GM18951 (cell line): ENCODE results near the gene CRMP1.
"Not testable (repeated sequence)": the region's sequence is repeated elsewhere in the genome, so short reads cannot be mapped to it uniquely, and the experiment has no call there.

Source experiments
- POLR2A ChIP-seq: IDR thresholded peaks from 4 replicates; pipeline ENCODE4 v1.6.1; 2011; ENCODE audit warnings: mild to moderate bottlenecking; ENCODE audit not compliant: insufficient read length, insufficient read depth; ENCODE audit errors: extremely low read depth
- in situ Hi-C: fragments of 300-500 bp; cut with MboI; formaldehyde crosslinking; loops from one replicate; pipeline ENCODE4 v1.12.0; 2022; ENCODE audit warnings: low sequenced_read_pairs, mixed read lengths, inconsistent platforms; ENCODE audit not compliant: unreplicated experiment

CRMP1 gene

DNA sequence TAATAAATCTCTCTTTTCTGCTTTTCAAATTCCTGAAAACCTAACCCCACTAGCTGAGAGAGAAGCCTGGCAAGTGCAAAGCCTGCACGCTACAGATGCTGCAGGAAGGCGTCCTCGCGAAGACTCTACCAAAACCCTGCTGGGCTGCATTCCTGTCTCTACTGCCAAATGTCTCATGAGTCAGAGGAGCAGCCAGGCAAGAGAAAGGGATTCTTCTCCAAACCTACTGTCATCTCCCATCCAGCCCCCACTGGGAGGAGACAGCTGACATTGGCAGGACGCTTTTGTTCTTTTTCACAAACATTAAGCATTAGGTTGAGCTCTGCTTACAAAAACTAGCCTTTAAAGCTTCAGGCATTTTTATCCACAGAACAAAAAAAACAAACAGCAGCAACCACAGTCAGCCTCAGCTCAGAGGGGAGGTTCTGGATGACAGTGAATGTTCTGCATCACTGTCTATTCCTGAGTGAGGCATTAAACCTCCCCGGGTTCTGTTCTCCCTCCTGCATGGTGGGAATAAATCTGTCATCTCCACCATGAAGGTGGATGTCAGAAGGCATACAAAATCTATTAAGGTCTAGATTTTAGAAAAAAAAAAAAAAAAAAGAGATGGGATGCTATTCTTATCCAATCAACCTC is 18.0 kb downstream of the CRMP1 start:
- no peak for TF ChIP-seq POLR2A
- in situ Hi-C loops, result no loop called here

- in situ Hi-C loops, result no loop called here
- no peak for TF ChIP-seq POLR2A
Observed at GRCh38 chr4:5870701-5871100, 22.2 kb downstream of the CRMP1 start.

- in situ Hi-C loops, result no loop called here
- no peak for TF ChIP-seq POLR2A
Observed at GRCh38 chr4:5869966-5870619, 22.8 kb downstream of the CRMP1 start.

DNA sequence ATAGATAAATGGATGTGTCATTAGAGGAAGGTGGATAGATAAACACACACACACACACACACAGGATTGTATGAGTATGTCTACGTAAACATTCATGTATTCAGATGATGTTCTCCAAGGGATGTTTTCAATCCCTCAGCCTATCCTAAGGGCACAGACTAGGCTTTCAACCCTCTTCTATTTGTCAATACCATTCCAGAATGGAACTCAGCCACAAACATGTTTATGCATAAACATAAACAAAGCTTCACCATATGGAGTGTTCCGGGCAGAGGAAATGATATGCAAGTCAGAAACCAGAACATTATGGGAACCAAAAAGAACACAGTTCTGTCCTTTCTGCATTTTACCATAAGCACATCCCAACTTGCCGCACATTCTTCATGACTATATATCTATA is 25.0 kb downstream of the CRMP1 start:
- TF ChIP-seq POLR2A, result no peak
- in situ Hi-C loops, result no loop called here

DNA sequence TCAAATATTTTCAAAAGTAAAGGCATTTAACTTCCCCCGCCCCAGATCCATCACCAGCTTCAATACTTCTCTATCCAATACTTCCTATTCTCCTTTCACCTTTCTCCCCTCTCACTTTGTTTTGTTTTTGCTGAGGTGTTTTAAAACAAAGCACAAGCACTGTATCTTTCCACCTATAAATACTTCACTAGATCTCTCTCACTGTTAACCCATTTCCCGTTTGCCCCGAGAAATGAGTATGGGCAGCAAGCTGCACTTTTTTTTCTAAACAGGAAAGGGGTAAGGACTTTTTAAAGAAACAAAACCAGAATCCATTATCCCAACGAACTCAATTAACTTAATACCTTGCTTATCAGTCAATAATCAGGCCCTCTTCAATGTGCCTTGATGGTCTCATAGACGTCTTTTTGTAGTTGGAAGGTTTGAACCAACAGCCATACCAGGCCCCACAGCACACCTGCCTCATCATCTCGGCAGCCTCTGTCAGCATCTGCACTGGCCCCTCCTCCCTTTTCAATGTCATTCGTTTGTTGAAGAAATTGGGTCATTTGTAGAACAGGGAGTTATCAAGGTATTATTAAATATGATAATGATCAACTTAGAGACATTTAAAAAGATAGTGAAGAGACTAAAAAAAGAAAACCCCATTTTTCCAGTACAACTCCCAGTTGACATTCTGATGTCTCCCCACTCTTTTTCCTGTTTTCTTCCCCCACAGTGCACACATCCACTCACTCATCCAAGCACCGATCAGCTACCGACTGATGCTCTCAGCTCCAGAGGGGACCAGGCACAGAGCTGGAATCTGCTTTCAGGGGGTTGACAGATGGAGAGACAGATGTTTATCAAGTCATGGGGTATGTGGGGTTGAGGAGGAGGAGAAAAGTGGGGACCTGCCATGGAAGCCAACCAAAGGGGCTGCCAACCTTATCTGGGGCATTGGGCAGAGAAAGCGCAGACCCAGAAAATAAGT is 25.8 kb downstream of the CRMP1 start:
- in situ Hi-C loops, result no loop called here
- TF ChIP-seq POLR2A, result no peak

- no peak for TF ChIP-seq POLR2A
- in situ Hi-C loops, result no loop called here
Observed at GRCh38 chr4:5865896-5866599, 26.8 kb downstream of the CRMP1 start.

- TF ChIP-seq POLR2A, result no peak
- in situ Hi-C loops, result no loop called here
Observed at GRCh38 chr4:5863461-5864113, 29.3 kb downstream of the CRMP1 start.

DNA sequence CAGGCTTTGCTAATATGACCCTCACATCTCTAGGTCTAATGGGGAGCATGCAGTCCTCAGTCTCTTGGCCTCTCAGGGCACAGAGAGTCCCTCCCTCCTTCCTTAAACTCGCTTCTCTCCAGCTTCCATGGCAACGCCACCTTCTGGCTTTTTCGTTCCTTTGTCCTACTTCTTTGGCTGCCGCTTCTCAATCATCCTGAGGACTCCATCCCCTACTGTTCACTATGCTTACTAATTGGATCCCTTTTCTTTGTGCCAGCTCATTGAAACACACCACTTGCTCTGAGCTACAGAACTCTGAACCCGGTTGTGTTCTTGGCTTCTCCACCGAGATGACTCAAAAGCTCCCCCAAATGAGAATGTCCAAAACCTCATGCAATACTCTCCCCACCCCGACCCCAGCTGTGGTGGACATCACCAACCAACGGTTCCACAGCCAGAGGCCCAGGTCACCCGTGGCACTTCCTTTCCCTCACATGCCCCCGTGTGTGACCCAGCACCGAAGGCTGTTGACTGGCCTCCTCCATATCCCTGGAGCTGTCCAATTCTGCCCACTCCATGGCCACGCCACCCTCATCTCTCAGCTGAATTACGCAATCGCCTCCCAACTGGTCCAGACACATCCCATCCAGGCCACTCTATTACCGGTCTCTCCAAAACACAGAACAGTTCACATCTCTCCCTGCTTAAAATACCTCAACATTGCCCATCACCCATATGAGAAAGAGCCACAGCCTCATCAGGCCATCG is 34.7 kb downstream of the CRMP1 start:
- in situ Hi-C loops, result no loop called here
- no peak for TF ChIP-seq POLR2A

- no peak for TF ChIP-seq POLR2A
- in situ Hi-C loops, result no loop called here
Observed at GRCh38 chr4:5857199-5857598, 35.7 kb downstream of the CRMP1 start.

DNA sequence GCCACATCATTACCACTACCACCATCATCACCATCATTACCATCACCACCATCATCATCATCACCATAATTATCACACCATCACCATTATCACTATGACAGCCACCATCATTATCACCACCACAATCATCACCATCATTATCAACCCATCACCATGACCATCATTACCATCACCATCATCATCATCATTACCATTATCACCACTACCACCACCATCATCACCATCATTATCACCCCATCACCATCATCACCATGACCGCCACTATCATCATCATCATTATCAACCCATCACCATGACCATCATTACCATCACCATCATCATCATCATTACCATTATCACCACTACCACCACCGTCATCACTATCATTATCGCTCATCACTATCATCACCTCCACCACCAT is 36.5 kb downstream of the CRMP1 start:
- in situ Hi-C loops, result not testable (repeated sequence)

GRCh38 chr4:5854929-5855328 is 38.0 kb downstream of the CRMP1 start:
- no peak for TF ChIP-seq POLR2A
- in situ Hi-C loops, result no loop called here

DNA sequence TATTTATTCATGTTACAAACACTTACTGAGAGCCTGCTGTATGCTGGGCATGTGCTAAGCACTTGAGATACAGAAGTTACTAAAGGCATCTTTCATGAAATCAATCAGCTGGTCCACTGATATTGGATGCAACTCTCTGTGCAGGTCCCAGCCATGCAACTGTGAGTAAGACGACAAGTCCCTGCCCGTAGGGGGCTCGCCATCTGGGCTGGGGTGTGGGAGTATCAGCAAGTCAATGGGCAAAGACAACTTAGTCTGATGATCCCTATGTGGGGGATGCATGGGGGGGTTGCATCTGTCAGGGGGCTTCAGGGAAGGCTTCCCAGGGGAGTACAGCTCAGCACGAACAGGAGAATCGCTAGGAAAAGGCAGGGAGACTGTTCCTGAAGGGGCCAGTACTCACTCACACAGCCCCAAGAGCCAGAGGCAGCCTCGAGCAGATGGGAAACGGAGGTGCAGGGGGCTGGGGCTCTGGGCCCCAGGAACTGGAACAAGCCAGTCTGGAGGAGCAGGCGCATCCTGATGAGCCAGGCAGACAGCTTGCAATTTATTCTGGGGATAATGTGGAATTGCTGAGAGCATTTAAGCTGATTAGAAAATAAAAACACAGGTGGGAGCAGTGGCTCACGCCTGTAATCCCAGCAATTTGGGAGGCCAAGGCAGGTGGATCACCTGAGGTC is 40.2 kb downstream of the CRMP1 start:
- in situ Hi-C loops, result no loop called here
- no peak for TF ChIP-seq POLR2A
